GM12873 (cell line): ENCODE measurements around the gene UNC79.

Source experiments
- CTCF ChIP-seq: IDR thresholded peaks from 2 replicates; pipeline ENCODE4 v1.5.1; 2012; ENCODE audit warnings: low read depth, mild to moderate bottlenecking, moderate library complexity, low read length, control low read depth; ENCODE audit not compliant: insufficient read depth; ENCODE audit errors: missing control alignments

The UNC79 gene

GRCh38 chr14:93753647-93754046, 322.9 kb downstream of the UNC79 start:
- no peak for TF ChIP-seq CTCF

GRCh38 chr14:93757206-93757605, 326.5 kb downstream of the UNC79 start:
- no peak for TF ChIP-seq CTCF
